Upper lobe of left lung (tissue), 6 donors: ENCODE measurements around the gene RGS7. TPM values are rescaled to one million over a fixed set of nuclear protein-coding genes. Genes with fewer than 3 reads are reported as not detected.

Experiments used
- ATAC-seq, 2 donors: fragments of 200-7000 bp; cut with Tn5 transposase; one replicate each; pipeline ENCODE4 v1.9.1; 2022; ENCODE audit warnings: mild to moderate bottlenecking in 2 of 2, moderate library complexity in 2 of 2; ENCODE audit not compliant: low FRiP score in 2 of 2
- DNase-seq, 2 donors: peaks; one replicate each; pipeline ENCODE4 v3.0.0-alpha.2; 2019 to 2020
- H3K27ac ChIP-seq, 4 donors: fragments of 200-600 bp; sonication (generic); one replicate each; pipeline ENCODE4 v1.5.1; 2016 to 2019
- H3K27me3 ChIP-seq, 4 donors: fragments of 200-600 bp; sonication (generic); one replicate each; pipeline ENCODE4 v1.5.1; 2017 to 2019
- H3K36me3 ChIP-seq, 4 donors: fragments of 200-600 bp; sonication (generic); one replicate each; pipeline ENCODE4 v1.5.1; 2016 to 2019
- H3K4me1 ChIP-seq, 4 donors: fragments of 200-600 bp; sonication (generic); one replicate each; pipeline ENCODE4 v1.5.1; 2018 to 2019
- H3K4me3 ChIP-seq, 4 donors: fragments of 200-600 bp; sonication (generic); one replicate each; pipeline ENCODE4 v1.5.1; 2017 to 2019; ENCODE audit warnings: mild to moderate bottlenecking in 2 of 4, moderate library complexity in 1 of 4
- H3K9me3 ChIP-seq, 4 donors: fragments of 200-600 bp; sonication (generic); one replicate each; pipeline ENCODE4 v1.5.1; 2018 to 2019
- EP300 ChIP-seq, 4 donors: sonication (generic); formaldehyde crosslinking; IDR thresholded peaks; one replicate each; pipeline ENCODE4 v1.5.1; 2017; ENCODE audit warnings: antibody characterized with exemption in 4 of 4, control low read depth in 2 of 4
- POLR2A ChIP-seq, 4 donors: fragments of 450-650 bp; IDR thresholded peaks; one replicate each; pipeline ENCODE4 v1.5.1; 2016 to 2017; ENCODE audit warnings: antibody characterized with exemption in 4 of 4, mild to moderate bottlenecking in 2 of 4
- POLR2AphosphoS5 ChIP-seq, 2 donors: sonication (generic); formaldehyde crosslinking; IDR thresholded peaks; one replicate each; pipeline ENCODE4 v1.5.1; 2017; ENCODE audit warnings: antibody characterized with exemption in 2 of 2
- WGBS, 2 donors: methylation state at CpG; one replicate each; pipeline ENCODE4 v1.1.5; 2017 to 2018; 5-methylcytosine and 5-hydroxymethylcytosine counted together
- total RNA-seq, 6 donors: library from RNA; depleted of rRNA in 4 of 6; stranded (reverse); fragments of >200 nt in 4 of 6; gene quantifications; one replicate each; pipeline versions ENCODE4 v1.1.0 to v1.2.1, GENCODE V29; 2016 to 2021
- TF ChIP-seq, protein P1 (sequence below), 6 experiments: fragments of 450-650 bp in 4 of 6; fragments of 200-600 bp in 2 of 6; sonication (generic) in 2 of 6; IDR thresholded peaks; one replicate each; pipeline ENCODE4 v1.5.1; 2016 to 2019; ENCODE audit warnings: antibody characterized with exemption in 6 of 6
- donor health status: DM: no; HTN: no; CAD: no; lungs with moderate emphysema.
- donor health status: DM: no; HTN: yes; CAD: no; lungs with severe emphysema.

RGS7 gene
- total RNA-seq, 6 donors from 2014 or later: 0.15 TPM; not detected in 5

- H3K9me3 ChIP-seq: peaks cover 0 to 4% (median 0%) of the 10 kb centered on the region in 4 donors
- ATAC-seq: peak in 1 of 2 donors; percentile 42
- no peaks in the 10 kb centered on the region for H3K4me1 ChIP-seq
- no peak overlapping the region for H3K27ac ChIP-seq
- TF ChIP-seq, protein P1, sequence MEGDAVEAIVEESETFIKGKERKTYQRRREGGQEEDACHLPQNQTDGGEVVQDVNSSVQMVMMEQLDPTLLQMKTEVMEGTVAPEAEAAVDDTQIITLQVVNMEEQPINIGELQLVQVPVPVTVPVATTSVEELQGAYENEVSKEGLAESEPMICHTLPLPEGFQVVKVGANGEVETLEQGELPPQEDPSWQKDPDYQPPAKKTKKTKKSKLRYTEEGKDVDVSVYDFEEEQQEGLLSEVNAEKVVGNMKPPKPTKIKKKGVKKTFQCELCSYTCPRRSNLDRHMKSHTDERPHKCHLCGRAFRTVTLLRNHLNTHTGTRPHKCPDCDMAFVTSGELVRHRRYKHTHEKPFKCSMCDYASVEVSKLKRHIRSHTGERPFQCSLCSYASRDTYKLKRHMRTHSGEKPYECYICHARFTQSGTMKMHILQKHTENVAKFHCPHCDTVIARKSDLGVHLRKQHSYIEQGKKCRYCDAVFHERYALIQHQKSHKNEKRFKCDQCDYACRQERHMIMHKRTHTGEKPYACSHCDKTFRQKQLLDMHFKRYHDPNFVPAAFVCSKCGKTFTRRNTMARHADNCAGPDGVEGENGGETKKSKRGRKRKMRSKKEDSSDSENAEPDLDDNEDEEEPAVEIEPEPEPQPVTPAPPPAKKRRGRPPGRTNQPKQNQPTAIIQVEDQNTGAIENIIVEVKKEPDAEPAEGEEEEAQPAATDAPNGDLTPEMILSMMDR (IDR thresholded peaks at IDR 0.05): no peak
- TF ChIP-seq POLR2A (IDR thresholded peaks at IDR 0.05): no peak
- TF ChIP-seq POLR2AphosphoS5 (IDR thresholded peaks at IDR 0.05): no peak
- TF ChIP-seq EP300 (IDR thresholded peaks at IDR 0.05): no peak
- H3K27me3 ChIP-seq: no peaks in the 10 kb centered on the region
- no peak for DNase-seq
- WGBS, 2 donors: 46 to 62% methylated on average over 8 of the region's 8 CpGs
- no peak overlapping the region for H3K4me3 ChIP-seq
- H3K36me3 ChIP-seq: no peaks in the 10 kb centered on the region
These were observed 143.9 kb downstream of the RGS7 start for GRCh38 chr1:241213139-241213538.

- Histone ChIP-seq H3K9me3 (peaks cover 0 to 4% (median 0%) of the 10 kb centered on the region in 4 donors), H3K27ac (no peak overlapping the region), H3K27me3 (no peaks in the 10 kb centered on the region), H3K4me3 (no peak overlapping the region), H3K4me1 (no peaks in the 10 kb centered on the region), H3K36me3 (no peaks in the 10 kb centered on the region)
- TF ChIP-seq, protein P1 (IDR thresholded peaks at IDR 0.05): no peak
- no peak for TF ChIP-seq POLR2A (IDR thresholded peaks at IDR 0.05)
- ATAC-seq (no peak), DNase-seq (no peak)
- 84 to 87% methylated on average over 6 of the region's 6 CpGs for WGBS, 2 donors
These were observed 144.4 kb downstream of the RGS7 start for GRCh38 chr1:241212628-241213027.

DNA sequence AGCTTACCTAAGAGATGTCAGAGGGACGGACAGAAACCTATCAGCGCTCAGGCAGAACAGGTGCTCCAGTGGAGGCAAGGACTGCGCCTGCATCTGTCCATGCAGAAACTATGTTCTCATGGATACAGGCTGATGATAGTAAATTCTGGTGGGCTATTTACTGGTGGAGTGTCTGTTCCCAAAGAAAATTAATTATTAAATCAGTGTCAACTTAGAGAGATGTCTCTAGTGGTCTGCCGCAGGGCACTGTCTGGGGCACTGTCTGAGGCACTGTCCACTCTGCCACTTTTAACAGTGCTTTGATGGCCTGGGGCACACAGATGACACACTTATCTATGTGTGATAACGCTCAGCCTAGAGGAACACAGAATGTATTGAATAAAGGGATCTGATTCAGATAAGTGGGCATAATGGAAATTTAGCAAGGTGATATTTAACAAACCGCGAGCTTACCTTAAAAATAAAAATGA, 148.1 kb downstream of the RGS7 start:
- Histone ChIP-seq H3K27ac (no peak overlapping the region), H3K4me3 (no peak overlapping the region), H3K4me1 (no peaks in the 10 kb centered on the region), H3K36me3 (no peaks in the 10 kb centered on the region), H3K9me3 (no peaks in the 10 kb centered on the region), H3K27me3 (no peaks in the 10 kb centered on the region)
- ATAC-seq (no peak), DNase-seq (no peak)
- TF ChIP-seq POLR2A (IDR thresholded peaks at IDR 0.05): no peak
- WGBS, 2 donors: 80 to 81% methylated on average over 7 of the region's 7 CpGs

DNA sequence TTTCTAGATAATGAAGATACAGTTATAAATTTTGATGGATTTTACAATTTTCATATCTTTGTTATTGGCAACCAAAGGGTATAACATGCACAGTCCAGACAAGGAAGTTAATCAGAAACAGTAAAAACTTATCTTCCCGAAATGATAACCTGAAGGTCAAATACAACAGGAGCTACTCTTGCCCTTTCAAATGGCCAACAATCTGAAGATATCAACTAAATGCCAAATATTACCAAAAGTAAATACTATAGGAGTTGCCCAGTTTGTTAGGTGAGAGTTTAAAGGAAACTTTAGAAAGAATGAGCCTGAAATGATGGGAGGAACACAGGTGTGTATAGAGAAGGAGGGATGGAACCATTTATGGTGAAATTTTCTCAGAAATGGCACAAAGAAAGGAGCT, 153.2 kb downstream of the RGS7 start:
- TF ChIP-seq POLR2A (IDR thresholded peaks at IDR 0.05) (no peak), POLR2AphosphoS5 (IDR thresholded peaks at IDR 0.05) (no peak)
- no peak for DNase-seq
- no peaks in the 10 kb centered on the region for H3K27me3 ChIP-seq
- no peak overlapping the region for H3K27ac ChIP-seq
- H3K36me3 ChIP-seq: no peaks in the 10 kb centered on the region
- no peak for ATAC-seq
- no peaks in the 10 kb centered on the region for H3K4me1 ChIP-seq
- no peaks in the 10 kb centered on the region for H3K9me3 ChIP-seq
- WGBS, 2 donors: 60 to 64% methylated on average over 1 of the region's 1 CpG
- no peak overlapping the region for H3K4me3 ChIP-seq

DNA sequence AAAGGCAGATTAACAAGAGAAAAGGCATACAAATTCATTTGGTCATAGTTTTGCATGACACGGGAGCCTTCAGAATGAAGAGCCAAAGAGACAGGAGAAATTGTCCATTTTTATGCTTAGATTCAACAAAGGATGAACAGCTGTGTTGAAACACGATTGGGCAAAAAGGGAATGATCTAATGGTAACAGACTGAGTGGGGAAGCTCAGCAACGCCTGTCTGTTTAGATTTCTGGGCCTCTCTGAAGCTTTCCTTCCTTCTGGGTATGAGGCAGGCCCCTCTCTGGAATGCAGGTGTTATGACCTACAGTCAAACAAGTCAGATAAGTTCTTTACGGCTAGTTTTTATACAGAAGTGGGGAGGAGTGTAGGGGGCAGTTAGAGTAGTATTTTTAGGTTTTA, 154.6 kb downstream of the RGS7 start:
- Histone ChIP-seq H3K27ac (no peak overlapping the region), H3K27me3 (no peaks in the 10 kb centered on the region), H3K4me1 (no peaks in the 10 kb centered on the region), H3K9me3 (no peaks in the 10 kb centered on the region), H3K4me3 (no peak overlapping the region), H3K36me3 (no peaks in the 10 kb centered on the region)
- TF ChIP-seq POLR2A (IDR thresholded peaks at IDR 0.05) (no peak), POLR2AphosphoS5 (IDR thresholded peaks at IDR 0.05) (no peak)
- ATAC-seq: no peak
- DNase-seq: no peak
- 12 to 16% methylated on average over 4 of the region's 4 CpGs for WGBS, 2 donors

DNA sequence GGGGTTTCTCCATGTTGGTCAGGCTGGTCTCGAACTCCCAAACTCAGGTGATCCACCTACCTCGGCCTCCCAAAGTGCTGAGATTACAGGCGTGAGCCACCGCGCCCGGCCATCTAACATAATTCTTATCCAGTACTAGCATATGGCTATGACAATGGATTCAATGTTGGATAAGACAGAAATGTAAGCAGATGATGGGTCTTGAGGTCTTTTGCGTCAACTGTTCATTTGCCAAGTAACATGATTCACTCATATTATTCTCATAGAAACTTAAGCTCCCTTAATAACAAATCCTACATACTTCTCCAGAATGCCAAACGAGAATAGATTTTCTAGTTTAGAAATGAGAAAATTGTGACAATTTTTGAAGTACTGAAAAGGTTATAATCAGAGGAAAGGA, 170.3 kb downstream of the RGS7 start:
- Histone ChIP-seq H3K4me3 (no peak overlapping the region), H3K27me3 (no peaks in the 10 kb centered on the region), H3K36me3 (no peaks in the 10 kb centered on the region), H3K4me1 (no peaks in the 10 kb centered on the region), H3K27ac (no peak overlapping the region), H3K9me3 (no peaks in the 10 kb centered on the region)
- TF ChIP-seq, protein P1 (IDR thresholded peaks at IDR 0.05): no peak
- TF ChIP-seq POLR2A (IDR thresholded peaks at IDR 0.05): no peak
- TF ChIP-seq POLR2AphosphoS5 (IDR thresholded peaks at IDR 0.05): no peak
- no peak for TF ChIP-seq EP300 (IDR thresholded peaks at IDR 0.05)
- no peak for DNase-seq
- 79 to 83% methylated on average over 8 of the region's 8 CpGs for whole genome bisulfite sequencing, 2 donors
- no peak for ATAC-seq
